ENCODE data around the gene SNX30.

Gene SNX30

GRCh38 chr9:112914524-112914923 is 164.0 kb downstream of the SNX30 start (continued):
- TF ChIP-seq ZNF302 (tag by site-specific recombination; IDR thresholded peaks at IDR 0.05; ENCODE audit: low read depth) (no peak), ZNF202 (tag by site-specific recombination; IDR thresholded peaks at IDR 0.05; ENCODE audit: borderline replicate concordance) (no peak), ZNF280D (tag by site-specific recombination; IDR thresholded peaks at IDR 0.05) (no peak), ZNF624 (tag by site-specific recombination; IDR thresholded peaks at IDR 0.05) (no peak), ZNF658 (tag by site-specific recombination; IDR thresholded peaks at IDR 0.05) (no peak), GFI1B (tag by site-specific recombination; IDR thresholded peaks at IDR 0.05) (no peak), ZNF692 (tag by site-specific recombination; IDR thresholded peaks at IDR 0.05) (no peak), ZBTB48 (tag by site-specific recombination; IDR thresholded peaks at IDR 0.05) (no peak)

GRCh38 chr9:112917047-112917986 is 166.8 kb downstream of the SNX30 start:
- H3K4me3 ChIP-seq (ENCODE audit: low read depth, low read length), result no peak overlapping the region
- no peaks in the 10 kb centered on the region for H3K9me3 ChIP-seq (ENCODE audit: control insufficient read depth, insufficient read depth, low read depth, low read length)
- CTCF ChIA-PET, result interaction anchor here (0.5 to 7.7 kb wide), 4 partner anchors 14 to 337 kb away, joined by 3 to 47 read pairs (median 6); no protein-coding TSS in a partner anchor
- TF ChIP-seq ZBTB17 (tag by site-specific recombination; IDR thresholded peaks at IDR 0.05) (no peak), ZNF580 (tag by site-specific recombination; IDR thresholded peaks at IDR 0.05) (no peak), SCRT1 (tag by site-specific recombination; IDR thresholded peaks at IDR 0.05; ENCODE audit: borderline replicate concordance) (no peak), ZFHX2 (tag by site-specific recombination; conservative IDR thresholded peaks at IDR 0.05) (no peak), ZBTB26 (tag by site-specific recombination; optimal IDR thresholded peaks at IDR 0.05) (no peak), GLI4 (tag by site-specific recombination; IDR thresholded peaks at IDR 0.05) (no peak)
- H3K4me1 ChIP-seq (ENCODE audit: control insufficient read depth, insufficient read depth, low read length), result peaks cover 2% of the 10 kb centered on the region; the same call in 1 of the 2 replicates
- no peak overlapping the region for H3K27ac ChIP-seq (ENCODE audit: extremely low read depth, low read depth, low read length)
- no peaks in the 10 kb centered on the region for H3K36me3 ChIP-seq (ENCODE audit: control insufficient read depth in 2 of 2, insufficient read depth in 1 of 2, low read length in 2 of 2)
- POLR2A ChIA-PET, result no interaction called here

GRCh38 chr9:112917987-112918362 is 167.4 kb downstream of the SNX30 start:
- Histone ChIP-seq H3K4me3 (ENCODE audit: low read depth, low read length) (no peak overlapping the region), H3K9me3 (ENCODE audit: control insufficient read depth, insufficient read depth, low read depth, low read length) (no peaks in the 10 kb centered on the region), H3K27ac (ENCODE audit: extremely low read depth, low read depth, low read length) (no peak overlapping the region), H3K4me1 (ENCODE audit: control insufficient read depth, insufficient read depth, low read length) (peaks cover 2% of the 10 kb centered on the region; the same call in 1 of the 2 replicates), H3K36me3 (ENCODE audit: control insufficient read depth in 2 of 2, insufficient read depth in 1 of 2, low read length in 2 of 2) (no peaks in the 10 kb centered on the region)
- ChIA-PET CTCF (interaction anchor here (1.6 to 7.7 kb wide), 2 partner anchors 15 to 194 kb away, joined by 4 to 47 read pairs; no protein-coding TSS in a partner anchor), POLR2A (no interaction called here)
- TF ChIP-seq REST (tag by site-specific recombination; IDR thresholded peaks at IDR 0.05) (no peak), ZNF221 (tag by site-specific recombination; IDR thresholded peaks at IDR 0.05; ENCODE audit: borderline replicate concordance) (no peak), ZXDB (tag by site-specific recombination; IDR thresholded peaks at IDR 0.05) (no peak), ZNF585B (tag by site-specific recombination; IDR thresholded peaks at IDR 0.05) (no peak), ZNF76 (tag by site-specific recombination; IDR thresholded peaks at IDR 0.05; ENCODE audit: borderline replicate concordance, low read depth) (no peak), ZNF513 (tag by site-specific recombination; IDR thresholded peaks at IDR 0.05) (no peak), ZNF529 (tag by site-specific recombination; IDR thresholded peaks at IDR 0.05; ENCODE audit: insufficient replicate concordance) (no peak)

Measured in HEK293 (cell line).